HG02981 (cell line): ENCODE measurements around the gene HAUS1.
A peak's percentile ranks its signal among the peaks of the same experiment; 100 is the strongest.

Experiments
- ATAC-seq: cut with Tn5 transposase; IDR thresholded peaks from one replicate; pipeline ENCODE4 v1.9.1; 2021; ENCODE audit warnings: mild to moderate bottlenecking, moderate library complexity; ENCODE audit not compliant: unreplicated experiment

Gene HAUS1

GRCh38 chr18:46104128-46104911 is at the start of gene HAUS1:
Gene HAUS1 (plus strand): TSS chr18:46104385. CDS start chr18:46104412, 27 bp downstream.
- peak; percentile 92 for ATAC-seq

GRCh38 chr18:46054956-46055837 is 49.0 kb upstream of the HAUS1 start:
- no peak for ATAC-seq

- no peak for ATAC-seq
These were observed 48.4 kb upstream of the HAUS1 start for GRCh38 chr18:46055838-46056230.

- no peak for ATAC-seq
These were observed 43.8 kb upstream of the HAUS1 start for GRCh38 chr18:46060359-46060841.

GRCh38 chr18:46061387-46061786 is 42.8 kb upstream of the HAUS1 start:
- ATAC-seq, result no peak

- no peak for ATAC-seq
These were observed 42.4 kb upstream of the HAUS1 start for GRCh38 chr18:46061796-46062195.

GRCh38 chr18:46062781-46063180 is 41.4 kb upstream of the HAUS1 start:
- no peak for ATAC-seq

GRCh38 chr18:46067438-46068007 is 36.7 kb upstream of the HAUS1 start:
- no peak for ATAC-seq

GRCh38 chr18:46068763-46069162 is 35.4 kb upstream of the HAUS1 start:
- no peak for ATAC-seq

- ATAC-seq, result no peak
These were observed 34.7 kb upstream of the HAUS1 start for GRCh38 chr18:46069524-46069923.

GRCh38 chr18:46070232-46070631 is 34.0 kb upstream of the HAUS1 start:
- ATAC-seq, result no peak

- peak; percentile 19 for ATAC-seq
These were observed 33.2 kb upstream of the HAUS1 start for GRCh38 chr18:46070815-46071652.

GRCh38 chr18:46071653-46072375 is 32.4 kb upstream of the HAUS1 start, which contains the start of gene PSTPIP2:
Gene PSTPIP2 (minus strand): TSS chr18:46072260. CDS start chr18:46072188, 72 bp downstream.
- ATAC-seq, result peak; percentile 57

GRCh38 chr18:46072376-46072867 is 31.8 kb upstream of the HAUS1 start:
- no peak for ATAC-seq

- ATAC-seq, result no peak
These were observed 31.2 kb upstream of the HAUS1 start for GRCh38 chr18:46072959-46073358.

- ATAC-seq, result no peak
These were observed 30.5 kb upstream of the HAUS1 start for GRCh38 chr18:46073474-46074331.

- ATAC-seq, result no peak
These were observed 24.8 kb upstream of the HAUS1 start for GRCh38 chr18:46079336-46079735.

GRCh38 chr18:46080156-46080555 is 24.0 kb upstream of the HAUS1 start:
- no peak for ATAC-seq

GRCh38 chr18:46084431-46084830 is 19.8 kb upstream of the HAUS1 start:
- no peak for ATAC-seq
